GM10847 (cell line): ENCODE data around the gene SLC2A9.

Source experiments
- POLR2A ChIP-seq: IDR thresholded peaks from 2 replicates; pipeline ENCODE4 v1.6.1; 2011; ENCODE audit not compliant: insufficient read length; ENCODE audit errors: extremely low read depth

SLC2A9 gene

DNA sequence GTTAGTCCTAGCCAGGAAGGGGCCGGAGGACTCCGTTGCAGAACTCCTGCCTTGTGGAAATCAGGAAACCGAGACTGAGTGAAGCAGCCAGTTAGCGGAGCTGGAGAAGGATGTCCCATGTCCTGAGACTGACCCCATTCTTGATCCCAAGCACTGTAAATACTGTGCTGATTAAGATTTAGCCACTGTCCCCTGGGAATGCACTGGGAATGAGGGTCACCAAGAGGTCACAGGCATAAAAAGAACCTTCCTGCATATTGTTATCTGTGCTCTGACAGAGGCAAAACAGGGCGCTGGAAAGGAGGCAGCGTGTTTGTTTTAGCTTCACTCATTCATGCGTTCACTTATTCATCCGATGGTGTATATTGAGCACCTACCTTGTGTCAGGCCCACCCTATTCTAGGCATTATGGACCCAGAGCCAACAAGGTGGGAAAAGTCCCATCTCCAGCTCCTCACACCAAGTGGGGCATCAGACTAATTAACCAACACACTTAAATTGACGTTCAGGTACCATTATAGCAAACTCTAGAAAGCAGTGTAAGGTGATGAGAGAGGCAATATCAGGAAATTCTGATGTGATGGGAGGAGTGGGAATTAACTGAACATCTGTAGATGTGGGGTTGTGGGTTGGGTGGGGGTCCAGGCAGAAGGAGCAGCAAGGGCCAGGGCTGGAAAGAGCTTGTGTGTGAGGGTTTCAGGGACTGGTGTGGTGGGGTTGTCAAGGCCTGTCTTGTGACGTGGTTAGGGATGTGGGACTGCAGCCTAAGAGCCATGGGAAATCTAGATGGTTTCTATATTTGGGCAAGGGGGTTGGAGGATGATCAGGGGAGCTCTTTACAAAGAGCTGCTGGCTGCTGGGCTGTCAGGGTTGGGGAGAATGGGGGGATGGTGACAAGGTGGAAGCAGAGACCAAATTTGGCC is 10.6 kb upstream of the SLC2A9 start:
- TF ChIP-seq POLR2A: no peak

- TF ChIP-seq POLR2A: no peak
These were observed 9.8 kb upstream of the SLC2A9 start for GRCh38 chr4:10030972-10031667.

GRCh38 chr4:10029403-10029802 is 8.1 kb upstream of the SLC2A9 start:
- TF ChIP-seq POLR2A: no peak

GRCh38 chr4:10028910-10029309 is 7.6 kb upstream of the SLC2A9 start:
- TF ChIP-seq POLR2A: no peak

GRCh38 chr4:10026485-10026884 is 5.2 kb upstream of the SLC2A9 start:
- TF ChIP-seq POLR2A: no peak

GRCh38 chr4:10025230-10025806 is 4.0 kb upstream of the SLC2A9 start:
- no peak for TF ChIP-seq POLR2A

DNA sequence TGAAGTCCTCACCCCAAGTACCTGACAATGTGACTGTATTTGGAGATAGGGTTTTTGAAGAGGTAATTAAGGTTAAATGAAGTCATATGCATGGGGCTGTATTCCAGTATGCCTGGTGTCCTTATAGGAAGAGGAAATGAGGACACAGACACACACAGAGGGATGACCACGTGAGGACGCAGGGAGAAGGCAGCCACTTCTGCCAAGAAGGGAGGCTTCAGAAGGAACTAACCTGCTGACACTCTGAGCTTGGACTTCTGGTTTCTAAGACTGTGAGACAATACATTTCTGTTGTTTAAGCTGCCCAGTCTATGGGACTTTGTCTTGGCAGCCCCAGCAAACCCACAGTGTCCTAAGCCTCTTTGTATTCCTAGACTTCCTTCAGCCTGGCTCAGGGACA is 3.0 kb upstream of the SLC2A9 start:
- no peak for TF ChIP-seq POLR2A

- TF ChIP-seq POLR2A: no peak
These were observed 2.5 kb upstream of the SLC2A9 start for GRCh38 chr4:10023806-10024205.

DNA sequence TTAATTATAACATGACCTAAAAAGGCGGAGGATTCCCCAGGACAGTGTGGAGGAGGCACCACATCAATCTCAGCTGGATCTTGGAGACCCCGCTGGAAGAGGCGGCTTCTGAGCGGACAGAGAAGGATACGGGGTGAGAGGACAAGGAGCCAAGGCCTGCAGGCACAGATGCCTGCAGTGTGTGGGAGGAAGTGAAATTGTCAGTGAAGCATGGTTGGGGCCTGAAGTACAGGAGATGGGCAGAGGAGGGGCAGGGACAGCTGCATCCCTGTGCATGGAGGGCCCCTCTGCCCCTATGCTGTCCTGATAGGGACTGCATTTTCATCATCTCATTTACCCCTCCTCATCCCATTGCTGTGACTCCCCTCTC is 1.7 kb upstream of the SLC2A9 start:
- TF ChIP-seq POLR2A: no peak

DNA sequence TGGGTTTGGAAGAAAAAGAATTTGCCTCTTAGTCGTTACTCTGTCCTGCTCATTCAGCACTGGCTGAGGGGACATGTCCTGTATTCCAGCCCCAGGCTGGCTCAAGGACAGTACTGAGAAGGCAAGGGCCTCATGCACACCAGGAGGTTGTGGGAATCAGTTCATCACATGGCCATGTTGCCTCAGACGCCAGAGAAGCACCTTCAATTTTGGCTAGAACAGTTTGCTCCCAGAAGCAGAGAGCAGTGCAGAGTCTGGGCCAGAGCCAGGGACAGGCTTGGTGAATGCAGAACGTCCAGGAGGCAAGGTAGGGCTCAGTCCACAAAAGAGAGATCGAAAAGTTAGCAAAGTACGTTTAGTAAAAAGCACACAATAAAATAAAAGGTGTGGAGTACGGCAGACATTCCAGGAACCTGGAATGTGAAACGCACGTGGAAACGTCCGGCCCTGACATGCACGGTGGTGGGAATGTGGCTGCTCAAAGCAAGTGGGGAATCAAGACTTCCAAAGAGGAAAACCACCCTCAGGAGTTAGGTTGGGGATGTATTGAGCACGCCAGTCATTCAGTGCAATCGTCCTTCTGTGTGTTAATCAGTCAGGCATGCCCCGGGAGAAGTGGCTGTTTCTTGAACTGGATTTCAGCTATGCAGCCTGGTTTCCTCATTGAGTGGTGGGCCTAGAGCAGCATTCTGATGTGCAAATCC is 1.2 kb upstream of the SLC2A9 start:
- no peak for TF ChIP-seq POLR2A

GRCh38 chr4:10021653-10022023 is 341 bp upstream of the SLC2A9 start:
- no peak for TF ChIP-seq POLR2A

GRCh38 chr4:10020106-10020505 is 1.2 kb downstream of the SLC2A9 start:
- no peak for TF ChIP-seq POLR2A

DNA sequence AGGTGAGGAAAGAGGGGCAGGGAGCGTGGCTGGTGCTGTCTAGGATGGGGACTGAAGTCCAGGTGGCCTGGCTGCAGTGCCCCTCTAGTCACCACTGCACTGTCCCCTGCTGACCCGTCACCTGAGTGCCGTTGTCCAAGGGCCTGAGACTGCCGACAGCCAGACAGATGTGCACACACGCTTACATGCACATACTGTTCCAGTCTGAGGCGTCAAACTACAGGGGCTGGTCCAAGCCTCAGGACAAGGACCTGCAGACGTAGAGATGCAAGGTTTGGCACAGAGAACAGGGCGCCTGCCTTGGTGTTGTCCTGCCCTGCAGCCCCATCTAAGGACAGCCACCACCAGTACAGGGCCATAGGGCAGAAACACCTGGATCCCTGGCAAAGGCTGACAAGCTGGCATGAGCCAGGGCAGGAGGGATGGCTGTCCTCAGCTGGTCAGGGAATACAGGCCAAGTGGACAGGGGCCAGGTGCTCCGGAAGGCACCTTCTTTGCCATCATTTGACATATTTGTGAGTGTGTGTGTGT is 1.7 kb downstream of the SLC2A9 start:
- no peak for TF ChIP-seq POLR2A

- peak; percentile 38 for TF ChIP-seq POLR2A
These were observed 2.4 kb downstream of the SLC2A9 start for GRCh38 chr4:10018818-10019461.

GRCh38 chr4:10017037-10017893 is 4.0 kb downstream of the SLC2A9 start:
- no peak for TF ChIP-seq POLR2A
